ENCODE measurements around the gene PDK1. TPM values are rescaled to one million over a fixed set of nuclear protein-coding genes. Genes with fewer than 3 reads are reported as not detected.

The PDK1 gene
- total RNA-seq, 2 experiments from 2014 or later: 30.0 to 31.1 TPM

DNA sequence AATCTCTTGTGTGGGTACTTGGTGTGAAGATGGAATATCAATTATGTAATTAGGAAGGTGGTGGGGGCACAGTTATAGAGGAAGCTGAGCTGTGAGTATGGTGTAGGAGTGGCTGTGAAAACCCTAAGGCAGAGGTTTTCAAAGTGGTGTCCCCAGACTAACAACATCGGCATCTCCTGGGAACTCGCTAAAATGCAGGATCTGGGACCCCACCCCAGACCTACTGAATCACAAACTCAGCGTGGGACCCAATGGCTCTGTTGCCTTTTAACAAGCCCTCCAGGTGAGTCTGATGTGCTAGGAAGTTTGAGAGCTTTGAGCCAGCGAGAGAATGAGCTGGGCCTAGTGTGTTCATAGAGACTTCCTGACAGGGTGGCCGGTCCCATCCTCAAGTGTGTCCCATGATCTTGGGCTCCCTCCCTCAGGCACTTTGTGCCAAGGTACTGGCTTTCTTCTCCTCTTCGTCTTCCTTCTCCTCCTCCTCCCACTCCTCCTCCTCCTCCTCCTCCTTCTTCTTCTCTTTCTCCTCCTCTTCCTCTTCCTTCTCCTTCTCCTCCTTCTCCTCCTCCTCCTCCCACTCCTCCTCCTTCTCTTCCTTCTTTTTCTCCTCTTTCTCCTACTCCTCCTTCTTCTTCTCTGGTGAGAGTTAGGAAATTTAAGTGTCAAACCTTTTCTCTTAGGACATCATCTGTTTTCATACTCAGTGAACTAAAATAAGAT is 86.6 kb downstream of the PDK1 start:
- CTCF ChIA-PET: no interaction called here
- peaks cover 4% of the 10 kb centered on the region for H3K4me1 Mint-ChIP-seq (ENCODE audit: low read depth)

DNA sequence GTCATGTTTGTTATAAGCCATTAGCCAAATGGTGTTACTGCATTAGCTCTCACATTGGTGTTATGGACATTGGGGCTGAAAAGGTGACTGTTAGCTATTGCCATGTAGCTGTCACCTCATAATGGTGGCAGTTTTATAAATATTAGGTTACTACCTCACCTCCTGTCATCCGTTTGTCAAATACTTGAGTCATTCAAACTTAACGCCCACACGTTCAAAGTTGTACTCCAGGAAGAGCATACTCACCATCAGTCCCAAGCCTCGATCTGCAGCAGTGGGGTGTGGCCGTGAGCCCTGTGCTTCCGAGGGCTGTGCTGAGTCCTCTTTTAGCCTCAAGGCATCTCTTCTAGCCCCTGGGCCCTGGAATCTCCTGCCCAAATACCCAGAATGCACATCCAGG is 87.3 kb downstream of the PDK1 start:
- Histone ChIP-seq H3K4me1 (ENCODE audit: insufficient read depth, low read length) (no peaks in the 10 kb centered on the region), H3K27me3 (ENCODE audit: control insufficient read depth in 1 of 2, insufficient read depth in 2 of 2, low read length in 2 of 2) (no peaks in the 10 kb centered on the region), H3K4me3 (ENCODE audit: low read length) (no peak overlapping the region), H3K36me3 (ENCODE audit: insufficient read depth, low read length) (no peaks in the 10 kb centered on the region), H3K27ac (ENCODE audit: low read depth in 1 of 2, low read length in 2 of 2) (no peak overlapping the region), H3K9me3 (ENCODE audit: control insufficient read depth in 1 of 2, insufficient read depth in 1 of 2, low read length in 2 of 2) (no peaks in the 10 kb centered on the region)
- no peak overlapping the region for H3K27ac Mint-ChIP-seq
- peaks cover 4% of the 10 kb centered on the region for H3K36me3 Mint-ChIP-seq (ENCODE audit: low read depth)
- H3K4me1 Mint-ChIP-seq (ENCODE audit: low read depth): peaks cover 4% of the 10 kb centered on the region
- no peaks in the 10 kb centered on the region for H3K9me3 Mint-ChIP-seq
- CTCF ChIA-PET: no interaction called here
- intact Hi-C loops (cut with DNase I, micrococcal nuclease): no loop called here
- no peaks in the 10 kb centered on the region for H3K27me3 Mint-ChIP-seq
- DNase-seq: no peak
- H3K4me3 Mint-ChIP-seq: no peak overlapping the region
- POLR2A ChIA-PET: no interaction called here
- TF ChIP-seq, protein P1, sequence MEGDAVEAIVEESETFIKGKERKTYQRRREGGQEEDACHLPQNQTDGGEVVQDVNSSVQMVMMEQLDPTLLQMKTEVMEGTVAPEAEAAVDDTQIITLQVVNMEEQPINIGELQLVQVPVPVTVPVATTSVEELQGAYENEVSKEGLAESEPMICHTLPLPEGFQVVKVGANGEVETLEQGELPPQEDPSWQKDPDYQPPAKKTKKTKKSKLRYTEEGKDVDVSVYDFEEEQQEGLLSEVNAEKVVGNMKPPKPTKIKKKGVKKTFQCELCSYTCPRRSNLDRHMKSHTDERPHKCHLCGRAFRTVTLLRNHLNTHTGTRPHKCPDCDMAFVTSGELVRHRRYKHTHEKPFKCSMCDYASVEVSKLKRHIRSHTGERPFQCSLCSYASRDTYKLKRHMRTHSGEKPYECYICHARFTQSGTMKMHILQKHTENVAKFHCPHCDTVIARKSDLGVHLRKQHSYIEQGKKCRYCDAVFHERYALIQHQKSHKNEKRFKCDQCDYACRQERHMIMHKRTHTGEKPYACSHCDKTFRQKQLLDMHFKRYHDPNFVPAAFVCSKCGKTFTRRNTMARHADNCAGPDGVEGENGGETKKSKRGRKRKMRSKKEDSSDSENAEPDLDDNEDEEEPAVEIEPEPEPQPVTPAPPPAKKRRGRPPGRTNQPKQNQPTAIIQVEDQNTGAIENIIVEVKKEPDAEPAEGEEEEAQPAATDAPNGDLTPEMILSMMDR (IDR thresholded peaks at IDR 0.05): no peak
- ATAC-seq (ENCODE audit: poor library complexity): no peak

More for the DNA sequence above, 86.6 kb downstream of the PDK1 start:
- no peaks in the 10 kb centered on the region for H3K4me1 ChIP-seq (ENCODE audit: insufficient read depth, low read length)
- Mint-ChIP-seq H3K27me3 (no peaks in the 10 kb centered on the region), H3K36me3 (ENCODE audit: low read depth) (peaks cover 4% of the 10 kb centered on the region), H3K9me3 (no peaks in the 10 kb centered on the region), H3K27ac (no peak overlapping the region), H3K4me3 (no peak overlapping the region)
- intact Hi-C loops (cut with DNase I, micrococcal nuclease): no loop called here
- no peaks in the 10 kb centered on the region for H3K36me3 ChIP-seq (ENCODE audit: insufficient read depth, low read length)
- H3K4me3 ChIP-seq (ENCODE audit: low read length): no peak overlapping the region
- no peaks in the 10 kb centered on the region for H3K9me3 ChIP-seq (ENCODE audit: control insufficient read depth in 1 of 2, insufficient read depth in 1 of 2, low read length in 2 of 2)
- POLR2A ChIA-PET: no interaction called here
- H3K27me3 ChIP-seq (ENCODE audit: control insufficient read depth in 1 of 2, insufficient read depth in 2 of 2, low read length in 2 of 2): no peaks in the 10 kb centered on the region
- TF ChIP-seq, protein P1 (IDR thresholded peaks at IDR 0.05): no peak
- H3K27ac ChIP-seq (ENCODE audit: low read depth in 1 of 2, low read length in 2 of 2): no peak overlapping the region
- ATAC-seq (ENCODE audit: poor library complexity) (no peak), DNase-seq (no peak)

DNA sequence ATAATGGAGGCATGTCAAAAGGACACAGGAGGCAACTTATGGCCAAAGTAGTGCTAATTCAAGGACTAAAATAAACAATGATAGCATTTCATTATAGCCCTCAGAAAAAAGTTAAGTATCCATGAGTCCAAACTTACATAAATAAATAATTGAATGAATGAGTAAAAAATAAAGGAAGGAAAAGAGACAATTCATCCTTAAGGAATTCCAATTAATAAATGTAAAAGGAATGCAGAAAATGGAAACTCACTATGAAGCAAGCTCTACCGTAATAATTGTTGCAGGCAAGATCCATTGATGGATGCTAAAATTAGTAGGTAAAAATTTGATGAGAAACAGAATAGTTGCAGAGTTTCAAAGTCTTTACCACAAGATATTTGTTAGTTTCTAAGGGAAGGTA is 91.5 kb downstream of the PDK1 start:
- H3K27me3 ChIP-seq (ENCODE audit: control insufficient read depth in 1 of 2, insufficient read depth in 2 of 2, low read length in 2 of 2): no peaks in the 10 kb centered on the region
- POLR2A ChIA-PET: no interaction called here
- Mint-ChIP-seq H3K4me1 (ENCODE audit: low read depth) (no peaks in the 10 kb centered on the region), H3K27ac (no peak overlapping the region), H3K36me3 (ENCODE audit: low read depth) (peaks cover 4% of the 10 kb centered on the region), H3K9me3 (peaks cover 9% of the 10 kb centered on the region), H3K27me3 (no peaks in the 10 kb centered on the region), H3K4me3 (no peak overlapping the region)
- TF ChIP-seq, protein P1 (IDR thresholded peaks at IDR 0.05): no peak
- no peaks in the 10 kb centered on the region for H3K36me3 ChIP-seq (ENCODE audit: insufficient read depth, low read length)
- H3K27ac ChIP-seq (ENCODE audit: low read depth in 1 of 2, low read length in 2 of 2): no peak overlapping the region
- ATAC-seq (ENCODE audit: poor library complexity) (no peak), DNase-seq (no peak)
- intact Hi-C loops (cut with DNase I, micrococcal nuclease): no loop called here
- no peaks in the 10 kb centered on the region for H3K4me1 ChIP-seq (ENCODE audit: insufficient read depth, low read length)
- no peak overlapping the region for H3K4me3 ChIP-seq (ENCODE audit: low read length)
- CTCF ChIA-PET: no interaction called here
- H3K9me3 ChIP-seq (ENCODE audit: control insufficient read depth in 1 of 2, insufficient read depth in 1 of 2, low read length in 2 of 2): peaks cover 0 to 6% of the 10 kb centered on the region in 2 experiments

All from CD4-positive, alpha-beta T cell (primary cell).